HG02970 (cell line): ENCODE measurements around the gene TSC2.
"Not testable (repeated sequence)": the region's sequence is repeated elsewhere in the genome, so short reads cannot be mapped to it uniquely, and the experiment has no call there.

Experiments
- ATAC-seq: cut with Tn5 transposase; IDR thresholded peaks from one replicate; pipeline ENCODE4 v1.9.1; 2021; ENCODE audit warnings: mild to moderate bottlenecking, moderate library complexity, moderate number of reproducible peaks; ENCODE audit not compliant: unreplicated experiment, low FRiP score

The TSC2 gene

DNA sequence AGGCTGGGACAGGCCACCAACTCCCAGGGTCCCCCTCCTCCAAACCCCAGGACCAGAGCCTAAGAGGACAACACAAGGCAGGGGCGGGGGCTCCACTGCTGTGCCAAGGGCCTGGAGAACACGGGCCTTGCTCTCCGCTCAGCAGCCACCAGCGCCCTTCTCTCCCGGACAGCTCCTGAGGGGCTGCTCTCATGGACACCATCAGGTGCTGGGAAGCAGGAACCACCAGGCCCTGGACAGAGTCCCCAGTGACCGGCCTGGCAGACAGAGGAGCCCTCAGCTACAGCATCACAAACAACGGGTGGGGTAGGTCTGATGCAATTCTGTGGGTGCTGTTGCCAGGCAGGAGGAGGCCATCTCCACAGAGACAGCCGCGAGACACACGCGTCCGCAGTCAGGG, 86.0 kb downstream of the TSC2 start:
- ATAC-seq = not testable (repeated sequence)

DNA sequence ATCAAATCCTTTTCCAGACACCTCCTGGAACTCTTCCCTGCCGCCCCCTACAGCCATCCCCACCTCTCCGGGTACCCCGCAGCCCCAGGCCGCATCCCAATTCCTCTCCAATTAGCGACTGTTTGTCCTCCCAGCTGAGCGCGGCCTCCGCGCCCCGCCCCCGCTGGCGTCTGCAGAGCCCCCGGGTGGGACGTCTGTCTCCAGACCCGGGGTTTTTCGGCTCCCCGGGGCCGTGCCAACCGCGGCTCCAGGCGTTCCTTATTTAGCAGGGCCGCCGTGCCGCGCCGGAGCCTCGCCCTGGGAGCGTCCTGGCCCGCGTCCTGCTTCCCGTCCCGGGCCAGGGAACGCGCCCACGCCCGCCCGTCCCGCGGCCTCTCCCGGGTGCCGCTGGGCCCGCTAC, 87.3 kb downstream of the TSC2 start:
- ATAC-seq = not testable (repeated sequence)

DNA sequence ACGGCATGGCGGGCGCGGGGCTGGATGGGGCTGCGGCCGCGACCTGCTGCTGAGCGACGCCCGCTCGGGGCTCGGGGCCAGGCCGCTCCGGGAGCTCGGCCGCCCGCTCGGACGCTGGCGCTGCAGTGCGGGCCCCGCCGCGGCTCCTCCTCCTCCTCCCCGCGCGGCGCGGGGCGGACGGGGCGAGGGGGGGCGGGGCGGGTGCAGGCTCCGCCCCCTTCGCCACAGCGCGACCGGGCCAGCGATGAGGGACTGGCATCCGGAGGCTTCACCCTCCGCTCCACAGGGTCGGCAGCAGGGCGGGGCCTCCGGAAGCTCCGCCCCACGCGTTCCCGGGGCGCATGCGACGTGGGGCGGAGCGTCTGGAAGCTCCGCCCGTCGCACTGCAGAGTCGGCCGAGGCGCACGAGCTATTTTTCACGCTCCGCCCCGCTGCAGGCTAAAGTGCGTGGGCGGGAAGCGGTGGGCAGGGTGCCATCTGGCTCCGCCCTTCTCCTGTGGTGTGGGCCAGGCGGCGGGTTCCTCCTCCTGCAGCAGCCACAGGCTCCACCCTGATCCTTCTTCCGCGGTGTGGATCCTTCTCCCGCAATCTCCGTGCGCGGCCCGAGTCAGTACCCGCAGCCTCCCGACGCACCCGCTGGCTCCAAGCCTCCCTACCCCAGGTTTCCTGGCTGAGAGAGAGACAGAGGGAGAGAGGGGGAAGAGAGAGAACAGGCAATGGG, 88.1 kb downstream of the TSC2 start, which contains the start of gene PKD1:
TSS of gene PKD1 (minus strand) at position 129 of the 721 bp plus-strand sequence. CDS start 209 bp downstream, outside the sequence.
- ATAC-seq = not testable (repeated sequence)
